GM12874 (cell line): Measurements from ENCODE around the gene PTPRM.

Experiments used
- TF ChIP-seq, protein P1 (sequence below): IDR thresholded peaks from 2 replicates; pipeline ENCODE4 v1.5.1; 2011; ENCODE audit warnings: low read depth, mild to moderate bottlenecking, control low read depth, low read length, moderate library complexity; ENCODE audit not compliant: insufficient read depth

Gene PTPRM

DNA sequence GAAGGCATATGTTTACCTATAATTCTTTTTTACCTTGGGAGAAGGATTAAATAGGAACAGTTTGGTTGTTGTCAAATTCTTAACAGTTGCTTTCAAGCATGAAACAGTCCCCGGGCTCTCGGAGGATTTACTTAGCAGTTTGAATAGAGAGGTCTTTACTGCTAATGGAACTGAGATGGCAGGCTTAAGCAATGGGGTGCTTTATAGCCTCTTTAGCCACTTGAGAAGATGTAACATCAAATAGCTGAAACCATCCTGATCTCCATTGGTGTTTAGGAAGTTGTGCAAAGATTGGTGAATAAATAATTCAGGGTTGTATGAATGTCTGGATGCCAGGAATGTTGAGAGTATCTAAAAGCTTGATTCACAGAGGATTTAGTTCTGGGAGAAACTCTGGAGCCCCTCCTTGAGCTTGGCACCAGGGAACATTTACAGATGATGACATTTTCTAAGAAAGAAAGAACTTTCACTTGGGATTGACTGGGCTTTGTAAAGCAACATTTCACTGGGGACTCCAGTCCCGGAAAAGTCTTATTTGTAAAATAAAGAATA, 51.9 kb downstream of the PTPRM start:
- TF ChIP-seq, protein P1, sequence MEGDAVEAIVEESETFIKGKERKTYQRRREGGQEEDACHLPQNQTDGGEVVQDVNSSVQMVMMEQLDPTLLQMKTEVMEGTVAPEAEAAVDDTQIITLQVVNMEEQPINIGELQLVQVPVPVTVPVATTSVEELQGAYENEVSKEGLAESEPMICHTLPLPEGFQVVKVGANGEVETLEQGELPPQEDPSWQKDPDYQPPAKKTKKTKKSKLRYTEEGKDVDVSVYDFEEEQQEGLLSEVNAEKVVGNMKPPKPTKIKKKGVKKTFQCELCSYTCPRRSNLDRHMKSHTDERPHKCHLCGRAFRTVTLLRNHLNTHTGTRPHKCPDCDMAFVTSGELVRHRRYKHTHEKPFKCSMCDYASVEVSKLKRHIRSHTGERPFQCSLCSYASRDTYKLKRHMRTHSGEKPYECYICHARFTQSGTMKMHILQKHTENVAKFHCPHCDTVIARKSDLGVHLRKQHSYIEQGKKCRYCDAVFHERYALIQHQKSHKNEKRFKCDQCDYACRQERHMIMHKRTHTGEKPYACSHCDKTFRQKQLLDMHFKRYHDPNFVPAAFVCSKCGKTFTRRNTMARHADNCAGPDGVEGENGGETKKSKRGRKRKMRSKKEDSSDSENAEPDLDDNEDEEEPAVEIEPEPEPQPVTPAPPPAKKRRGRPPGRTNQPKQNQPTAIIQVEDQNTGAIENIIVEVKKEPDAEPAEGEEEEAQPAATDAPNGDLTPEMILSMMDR = no peak

DNA sequence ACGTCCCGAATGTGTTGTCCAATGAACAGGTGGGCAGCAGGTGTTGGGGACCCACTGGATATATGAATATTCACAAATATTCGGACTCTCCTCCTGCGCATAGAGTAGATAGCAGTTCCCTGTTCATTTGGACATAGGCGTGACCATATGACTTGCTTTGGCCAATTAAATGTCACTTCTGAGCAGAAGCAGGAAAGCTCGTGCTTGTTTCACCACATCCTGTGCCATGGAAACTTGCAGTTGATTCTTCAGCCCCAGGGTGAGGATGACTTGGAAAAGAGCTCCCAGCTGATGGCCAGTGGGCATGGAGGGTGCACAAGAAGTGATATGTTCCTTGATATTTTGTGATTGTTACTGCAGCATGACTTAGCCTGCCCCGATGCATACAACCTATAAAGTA, 52.6 kb downstream of the PTPRM start:
- TF ChIP-seq, protein P1 = no peak

DNA sequence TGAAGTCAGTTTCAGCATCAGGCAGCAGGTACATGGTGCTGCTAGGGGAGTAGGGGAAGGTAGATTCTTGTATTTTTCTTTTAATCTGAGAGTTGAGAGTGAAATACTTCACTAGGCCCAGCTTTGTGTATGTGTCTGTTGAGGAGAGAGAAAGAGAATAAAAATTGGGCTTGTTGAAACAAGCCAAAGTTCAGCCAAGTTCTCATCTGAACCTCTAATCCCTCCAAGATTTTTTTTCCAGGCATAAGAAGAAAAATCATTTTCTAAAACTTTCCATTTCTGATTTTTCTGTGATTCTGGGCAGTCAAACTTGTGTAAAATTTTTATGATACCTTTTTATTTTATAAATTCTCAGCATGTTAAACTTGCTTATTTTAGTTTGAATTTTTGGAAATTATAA, 55.6 kb downstream of the PTPRM start:
- TF ChIP-seq, protein P1 = no peak

DNA sequence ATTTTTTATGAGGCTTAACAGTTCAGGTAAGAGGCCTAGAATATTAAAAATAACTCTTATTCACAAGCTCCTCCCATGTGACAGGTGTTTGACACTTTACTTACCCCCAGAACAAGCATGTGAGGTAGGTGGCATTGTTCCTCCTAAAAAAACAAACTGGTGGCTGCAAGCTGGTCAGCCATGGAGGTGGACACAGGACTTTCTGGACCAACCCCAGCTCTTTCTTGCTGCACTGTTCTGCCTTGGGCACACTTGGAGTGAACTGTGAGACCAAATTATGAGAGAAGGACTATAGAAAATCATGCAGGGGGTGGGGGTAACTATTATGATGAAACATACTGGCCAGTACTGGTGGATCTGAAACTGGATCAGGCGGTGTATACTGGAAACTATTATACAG, 56.6 kb downstream of the PTPRM start:
- TF ChIP-seq, protein P1 = no peak

DNA sequence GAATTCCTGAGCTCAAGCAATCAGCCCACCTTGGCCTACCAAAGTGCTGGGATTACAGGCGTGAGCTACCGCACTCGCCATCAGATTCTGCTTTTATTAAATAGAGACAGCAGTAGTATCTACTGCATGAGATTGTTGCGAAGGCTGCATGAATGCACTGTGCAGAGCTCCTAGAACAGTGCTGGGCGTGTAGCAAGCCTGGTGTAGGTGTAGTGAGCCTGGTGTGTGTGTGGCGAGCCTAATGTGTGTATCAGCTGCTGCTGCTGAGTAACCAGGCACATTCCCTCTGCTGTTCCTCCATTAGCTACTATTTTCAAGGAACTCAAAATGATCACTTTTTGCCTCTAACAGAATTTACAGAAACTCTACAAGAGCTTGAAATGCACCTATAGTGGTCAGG, 57.6 kb downstream of the PTPRM start:
- TF ChIP-seq, protein P1 = no peak

DNA sequence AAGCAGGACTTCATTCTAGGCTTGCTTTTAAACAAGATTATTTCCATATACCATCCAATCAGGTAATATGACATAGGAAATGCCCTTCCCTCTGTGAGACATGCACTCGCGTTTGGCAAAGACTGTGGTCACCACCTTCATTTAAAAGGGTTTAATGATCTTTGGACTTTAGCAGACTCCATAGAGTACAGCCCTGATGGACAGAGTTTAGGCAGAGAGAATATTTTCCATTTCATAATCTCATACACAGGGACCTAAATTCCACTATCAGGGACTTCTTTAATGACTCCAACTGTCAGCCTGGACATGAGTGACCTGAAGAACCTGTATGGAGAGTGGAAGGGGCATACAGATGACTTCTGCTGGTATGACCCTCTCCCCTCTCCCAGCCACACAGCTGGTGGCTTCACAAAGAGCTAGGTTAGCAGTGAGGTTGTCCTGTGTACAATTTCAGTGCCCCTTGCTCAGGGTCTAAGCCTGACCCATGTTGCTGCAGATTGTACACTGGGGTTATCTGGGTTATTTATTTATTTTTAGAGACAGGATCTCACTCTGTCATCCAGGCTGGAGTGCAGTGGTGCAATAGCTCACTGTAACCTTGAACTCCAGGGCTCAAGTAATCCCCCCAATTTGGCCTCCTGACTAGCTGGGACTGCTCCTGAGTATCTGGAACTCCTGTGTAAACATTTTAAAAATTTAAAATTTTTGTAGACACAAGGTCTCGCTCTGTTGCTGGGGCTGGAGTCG, 59.2 kb downstream of the PTPRM start:
- TF ChIP-seq, protein P1 = no peak

DNA sequence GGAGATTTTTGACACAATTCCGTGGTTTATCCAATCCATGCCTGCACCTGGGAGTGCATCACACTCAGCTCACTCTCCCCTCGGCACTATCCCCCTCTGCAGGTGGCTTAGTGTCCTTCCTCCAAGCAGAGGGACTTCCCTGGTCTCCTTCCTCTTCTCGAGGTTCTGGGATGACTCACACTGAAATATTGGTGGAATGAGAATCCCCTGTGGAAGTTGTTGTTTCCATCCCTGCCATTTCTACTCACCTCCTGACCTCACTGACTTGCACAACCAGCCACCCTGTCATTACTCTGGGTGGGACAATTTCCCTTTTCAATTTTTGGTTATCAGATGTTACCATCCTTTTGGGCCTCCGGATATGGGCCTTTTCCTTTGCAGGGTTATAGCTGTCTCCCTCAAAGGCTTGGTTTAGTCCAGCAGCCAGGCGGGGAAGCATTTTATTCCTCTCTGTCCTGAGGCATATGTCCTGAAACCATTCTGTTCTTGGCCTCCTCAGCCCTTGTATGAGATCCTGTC, 59.9 kb downstream of the PTPRM start:
- TF ChIP-seq, protein P1 = no peak
